Measurements from ENCODE around the gene SLC25A22. TPM values are rescaled to one million over a fixed set of nuclear protein-coding genes. Genes with fewer than 3 reads are reported as not detected.

Gene SLC25A22
- polyA plus RNA-seq, 1 donor: 10.9 TPM

- DNase-seq: no peak
Observed at GRCh38 chr11:833849-834311, 35.8 kb upstream of the SLC25A22 start.

GRCh38 chr11:833114-833791 lies 35.2 kb upstream of the SLC25A22 start:
- DNase-seq: no peak

GRCh38 chr11:832529-833113 lies 34.5 kb upstream of the SLC25A22 start, which contains the start of gene CD151:
TSS of gene CD151 (plus strand) at chr11:832952. CDS start at chr11:836070, 3,118 bp downstream.
- no peak for DNase-seq

- no peak for DNase-seq
Observed at GRCh38 chr11:831961-832528, 34.0 kb upstream of the SLC25A22 start.

- no peak for DNase-seq
Observed at GRCh38 chr11:831118-831864, 33.2 kb upstream of the SLC25A22 start.

GRCh38 chr11:830295-831117 lies 32.4 kb upstream of the SLC25A22 start:
- DNase-seq: peak; percentile 75

- DNase-seq: no peak
Observed at GRCh38 chr11:829847-830294, 31.8 kb upstream of the SLC25A22 start.

- no peak for DNase-seq
Observed at GRCh38 chr11:829176-829846, 31.2 kb upstream of the SLC25A22 start.

- DNase-seq: no peak
Observed at GRCh38 chr11:828506-829175, 30.6 kb upstream of the SLC25A22 start.

- no peak for DNase-seq
Observed at GRCh38 chr11:827897-828192, 29.8 kb upstream of the SLC25A22 start, which contains the start of gene CRACR2B. TSS of gene CRACR2B (plus strand) at chr11:827919. CDS start at chr11:828608, 689 bp downstream.

GRCh38 chr11:827146-827896 lies 29.2 kb upstream of the SLC25A22 start:
- DNase-seq: no peak

- DNase-seq: no peak
Observed at GRCh38 chr11:826836-827145, 28.7 kb upstream of the SLC25A22 start.

GRCh38 chr11:826227-826621 lies 28.1 kb upstream of the SLC25A22 start:
- DNase-seq: no peak

- DNase-seq: no peak
Observed at GRCh38 chr11:825366-826226, 27.5 kb upstream of the SLC25A22 start.

- no peak for DNase-seq
Observed at GRCh38 chr11:824942-825341, 26.9 kb upstream of the SLC25A22 start.

GRCh38 chr11:824292-824880 lies 26.3 kb upstream of the SLC25A22 start:
- no peak for DNase-seq

- DNase-seq: no peak
Observed at GRCh38 chr11:823441-824291, 25.6 kb upstream of the SLC25A22 start.
